Measurements from ENCODE around the gene RASL10B.

Gene RASL10B

DNA sequence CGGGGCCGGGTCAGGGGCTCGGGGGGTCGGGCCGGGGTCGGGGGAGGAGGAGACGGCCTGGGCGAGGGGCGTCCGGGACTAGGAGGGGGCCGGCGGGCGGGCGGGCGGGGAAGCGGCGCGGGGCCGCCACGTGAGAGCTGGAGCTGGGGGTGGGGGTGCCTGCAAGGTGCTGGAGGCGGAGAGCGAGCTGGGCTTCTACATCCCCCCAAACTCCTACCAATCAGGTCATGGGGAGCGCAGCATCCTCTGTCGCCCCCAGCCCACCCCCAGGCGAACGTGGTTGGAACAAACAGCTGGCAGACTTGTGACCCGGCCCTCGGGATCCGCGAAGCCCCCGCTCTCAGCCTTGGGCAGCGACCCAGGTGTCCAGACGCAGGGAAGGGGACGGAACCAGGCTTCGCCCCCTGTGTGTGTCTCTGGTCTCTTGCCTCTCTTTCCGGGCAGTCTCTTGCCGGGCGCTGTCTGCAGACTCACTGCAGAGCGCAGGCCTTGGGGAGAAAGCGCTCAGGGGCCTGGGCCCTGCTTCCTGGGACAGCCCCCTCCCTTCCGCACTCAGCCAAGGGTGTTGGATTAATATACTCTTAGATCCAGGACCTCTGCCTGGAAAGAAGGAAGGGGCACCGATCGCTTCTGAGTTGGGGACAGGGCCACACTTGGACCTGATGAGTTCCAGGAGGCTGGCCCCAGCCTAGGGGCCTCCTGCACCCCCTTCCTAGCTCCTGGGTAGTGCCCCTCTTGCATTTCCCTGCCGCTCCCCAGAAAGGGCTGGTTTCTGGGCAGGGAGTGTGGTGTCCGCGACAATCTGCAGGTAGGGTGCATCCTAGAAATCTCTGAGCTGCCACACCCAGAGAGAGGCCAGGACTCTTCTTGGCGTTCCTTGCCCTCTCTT is 722 bp downstream of the RASL10B start:
- DNase-seq (ENCODE audit: low read depth) = no peak
- TF ChIP-seq, protein P1, sequence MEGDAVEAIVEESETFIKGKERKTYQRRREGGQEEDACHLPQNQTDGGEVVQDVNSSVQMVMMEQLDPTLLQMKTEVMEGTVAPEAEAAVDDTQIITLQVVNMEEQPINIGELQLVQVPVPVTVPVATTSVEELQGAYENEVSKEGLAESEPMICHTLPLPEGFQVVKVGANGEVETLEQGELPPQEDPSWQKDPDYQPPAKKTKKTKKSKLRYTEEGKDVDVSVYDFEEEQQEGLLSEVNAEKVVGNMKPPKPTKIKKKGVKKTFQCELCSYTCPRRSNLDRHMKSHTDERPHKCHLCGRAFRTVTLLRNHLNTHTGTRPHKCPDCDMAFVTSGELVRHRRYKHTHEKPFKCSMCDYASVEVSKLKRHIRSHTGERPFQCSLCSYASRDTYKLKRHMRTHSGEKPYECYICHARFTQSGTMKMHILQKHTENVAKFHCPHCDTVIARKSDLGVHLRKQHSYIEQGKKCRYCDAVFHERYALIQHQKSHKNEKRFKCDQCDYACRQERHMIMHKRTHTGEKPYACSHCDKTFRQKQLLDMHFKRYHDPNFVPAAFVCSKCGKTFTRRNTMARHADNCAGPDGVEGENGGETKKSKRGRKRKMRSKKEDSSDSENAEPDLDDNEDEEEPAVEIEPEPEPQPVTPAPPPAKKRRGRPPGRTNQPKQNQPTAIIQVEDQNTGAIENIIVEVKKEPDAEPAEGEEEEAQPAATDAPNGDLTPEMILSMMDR (IDR thresholded peaks at IDR 0.05; ENCODE audit: control insufficient read depth, insufficient read depth, low read depth, low read length, missing control alignments) = no peak
- H3K4me3 ChIP-seq (ENCODE audit: control insufficient read depth, low read depth, low read length) = peak overlapping the region; percentile 50

DNA sequence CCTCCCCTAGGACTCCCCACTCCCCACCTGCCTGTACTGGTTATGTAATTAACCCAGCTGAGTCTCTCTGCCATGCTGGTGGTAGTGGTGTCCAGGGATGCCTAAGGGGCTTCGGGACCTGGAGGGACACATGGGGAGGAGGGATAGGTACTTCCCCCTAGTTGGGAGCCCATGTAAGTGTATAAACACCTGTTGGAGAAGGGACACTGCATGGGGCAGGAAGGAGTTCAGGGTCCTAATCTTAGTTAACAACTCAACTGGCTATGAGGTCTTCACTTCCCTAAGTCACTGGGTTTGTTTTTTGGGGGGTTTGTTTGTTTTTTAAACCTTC is 1.3 kb downstream of the RASL10B start:
- H3K4me3 ChIP-seq (ENCODE audit: control insufficient read depth, low read depth, low read length) = no peak overlapping the region
- DNase-seq (ENCODE audit: low read depth) = no peak
- TF ChIP-seq, protein P1 (IDR thresholded peaks at IDR 0.05; ENCODE audit: control insufficient read depth, insufficient read depth, low read depth, low read length, missing control alignments) = no peak

DNA sequence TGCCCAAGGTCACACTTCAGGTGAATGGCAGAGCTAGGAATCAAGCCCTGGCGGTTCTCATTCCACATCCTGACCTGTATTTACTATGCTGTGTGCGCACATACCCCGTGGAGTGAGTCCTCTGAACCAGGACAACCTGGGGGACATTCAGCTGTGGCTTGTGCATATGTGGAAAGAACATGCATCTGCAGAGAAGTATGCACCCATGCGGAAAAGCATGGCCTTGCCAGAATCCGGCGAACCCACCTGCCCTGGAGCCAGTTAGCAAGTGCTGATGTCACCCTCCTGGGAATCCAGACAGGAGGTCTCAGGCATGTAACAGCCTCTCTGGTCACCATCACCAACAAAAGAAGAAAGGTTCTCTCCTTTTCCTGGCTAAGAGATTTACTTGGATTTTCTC is 1.9 kb downstream of the RASL10B start:
- no peak overlapping the region for H3K4me3 ChIP-seq (ENCODE audit: control insufficient read depth, low read depth, low read length)
- TF ChIP-seq, protein P1 (IDR thresholded peaks at IDR 0.05; ENCODE audit: control insufficient read depth, insufficient read depth, low read depth, low read length, missing control alignments) = no peak
- DNase-seq (ENCODE audit: low read depth) = no peak

DNA sequence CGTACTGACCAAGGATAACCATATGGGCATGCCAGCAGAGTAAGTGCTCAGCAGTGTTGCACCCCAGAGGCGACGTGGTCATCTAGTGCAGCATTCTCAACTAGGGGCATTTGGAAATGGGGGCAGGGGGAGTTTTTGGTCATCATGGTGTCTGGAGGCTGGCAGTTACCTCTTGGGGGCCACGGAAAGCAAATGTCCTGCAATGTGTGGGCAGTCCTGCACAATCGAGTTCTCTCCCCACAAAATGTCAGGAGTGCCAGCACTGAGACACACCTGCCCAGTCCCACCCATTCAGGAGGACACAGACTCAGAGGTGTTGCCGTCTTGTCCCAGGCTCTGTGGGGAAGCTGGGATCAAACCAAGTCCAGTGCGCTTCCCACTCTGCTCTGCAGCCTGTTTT is 3.0 kb downstream of the RASL10B start:
- H3K4me3 ChIP-seq (ENCODE audit: control insufficient read depth, low read depth, low read length) = no peak overlapping the region
- no peak for DNase-seq (ENCODE audit: low read depth)
- TF ChIP-seq, protein P1 (IDR thresholded peaks at IDR 0.05; ENCODE audit: control insufficient read depth, insufficient read depth, low read depth, low read length, missing control alignments) = no peak

DNA sequence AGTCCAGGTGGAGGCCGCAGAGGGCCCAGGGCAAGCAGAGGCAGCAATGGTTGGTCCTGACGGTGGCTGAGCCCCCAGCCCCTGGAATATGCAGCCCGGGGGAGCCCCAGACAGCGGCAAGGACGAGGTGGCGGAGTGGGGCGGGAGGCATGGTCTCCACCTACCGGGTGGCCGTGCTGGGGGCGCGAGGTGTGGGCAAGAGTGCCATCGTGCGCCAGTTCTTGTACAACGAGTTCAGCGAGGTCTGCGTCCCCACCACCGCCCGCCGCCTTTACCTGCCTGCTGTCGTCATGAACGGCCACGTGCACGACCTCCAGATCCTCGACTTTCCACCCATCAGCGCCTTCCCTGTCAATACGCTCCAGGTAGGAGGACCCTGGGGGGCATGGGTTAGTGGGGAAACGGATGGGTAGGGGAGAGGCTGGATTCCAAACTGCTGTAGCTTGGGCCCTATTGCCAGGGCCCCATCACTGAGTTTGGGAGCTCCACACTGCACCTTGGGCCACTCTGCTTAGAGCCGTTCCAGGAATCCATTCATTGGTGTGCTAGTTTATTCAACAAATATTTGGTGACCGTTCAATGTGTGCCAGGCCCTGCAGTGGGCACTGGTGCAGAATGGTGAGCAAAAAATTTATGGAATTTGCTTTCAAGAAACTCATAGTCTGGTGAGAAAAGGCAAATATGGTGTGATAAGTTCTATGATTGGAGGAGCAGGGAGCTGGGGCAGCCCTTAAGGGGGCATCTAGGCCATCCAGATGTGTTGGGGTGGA is 3.8 kb downstream of the RASL10B start:
- DNase-seq (ENCODE audit: low read depth) = no peak
- TF ChIP-seq, protein P1 (IDR thresholded peaks at IDR 0.05; ENCODE audit: control insufficient read depth, insufficient read depth, low read depth, low read length, missing control alignments) = no peak
- no peak overlapping the region for H3K4me3 ChIP-seq (ENCODE audit: control insufficient read depth, low read depth, low read length)

DNA sequence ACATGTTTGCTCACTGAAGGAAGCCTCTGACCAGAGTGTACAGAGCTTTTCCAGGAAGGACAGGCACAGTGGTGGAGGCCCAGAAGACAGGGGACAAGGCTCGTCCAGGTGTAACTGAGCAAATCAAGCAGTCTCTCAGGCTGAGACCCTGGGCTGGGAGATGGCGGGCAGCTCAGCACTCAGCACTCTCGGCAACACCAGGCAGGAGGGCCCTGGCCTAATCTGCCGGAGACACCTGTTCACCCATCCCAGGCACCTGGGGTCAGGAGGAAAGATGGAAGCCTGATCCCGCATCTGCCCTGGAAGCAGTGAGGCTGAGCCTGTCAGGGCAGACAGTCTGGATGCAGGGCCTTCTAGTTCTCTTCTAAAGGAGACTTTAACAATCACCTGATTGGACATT is 4.8 kb downstream of the RASL10B start:
- no peak overlapping the region for H3K4me3 ChIP-seq (ENCODE audit: control insufficient read depth, low read depth, low read length)
- DNase-seq (ENCODE audit: low read depth) = no peak
- TF ChIP-seq, protein P1 (IDR thresholded peaks at IDR 0.05; ENCODE audit: control insufficient read depth, insufficient read depth, low read depth, low read length, missing control alignments) = no peak

All from AG09309 (cell line).